ENCODE measurements around the gene MTMR3.
"Not testable (repeated sequence)": the region's sequence is repeated elsewhere in the genome, so short reads cannot be mapped to it uniquely, and the experiment has no call there.

GRCh38 chr22:29973680-29974079, 90.7 kb downstream of the MTMR3 start:
- TF ChIP-seq CTCF (IDR thresholded peaks at IDR 0.05); ZFX (IDR thresholded peaks at IDR 0.05; ENCODE audit: borderline replicate concordance): not testable (repeated sequence)

Measured in 22Rv1 (cell line).